ENCODE measurements around the gene PRAMEF8.
"Not testable (repeated sequence)": the region's sequence is repeated elsewhere in the genome, so short reads cannot be mapped to it uniquely, and the experiment has no call there.

Gene PRAMEF8

GRCh38 chr1:13285037-13285436, at the start of gene PRAMEF8:
Gene PRAMEF8 (minus strand): TSS chr1:13285137. CDS start chr1:13284091, 1,046 bp downstream.
- DNase-seq (ENCODE audit: low spot score): not testable (repeated sequence)

- DNase-seq (ENCODE audit: low spot score): not testable (repeated sequence)
These were observed 30.3 kb upstream of the PRAMEF8 start, which contains the start of gene PRAMEF15 for GRCh38 chr1:13315281-13315680. Gene PRAMEF15 (plus strand): TSS chr1:13315581. CDS start chr1:13318408, 2,827 bp downstream.

- not testable (repeated sequence) for DNase-seq (ENCODE audit: low spot score)
These were observed 18.3 kb upstream of the PRAMEF8 start, which contains the start of gene PRAMEF33 for GRCh38 chr1:13303239-13303638. Gene PRAMEF33 (plus strand): TSS chr1:13303539. CDS start chr1:13305955, 2,416 bp downstream.

- DNase-seq (ENCODE audit: low spot score): not testable (repeated sequence)
These were observed 17.3 kb upstream of the PRAMEF8 start for GRCh38 chr1:13302197-13302596.

GRCh38 chr1:13298699-13299098, 13.8 kb upstream of the PRAMEF8 start:
- not testable (repeated sequence) for DNase-seq (ENCODE audit: low spot score)

GRCh38 chr1:13297216-13297931, 12.4 kb upstream of the PRAMEF8 start:
- DNase-seq (ENCODE audit: low spot score): not testable (repeated sequence)

GRCh38 chr1:13289030-13289429, 4.1 kb upstream of the PRAMEF8 start:
- DNase-seq (ENCODE audit: low spot score): not testable (repeated sequence)

- not testable (repeated sequence) for DNase-seq (ENCODE audit: low spot score)
These were observed 5.3 kb downstream of the PRAMEF8 start for GRCh38 chr1:13279617-13280016.

GRCh38 chr1:13277016-13277415, 7.9 kb downstream of the PRAMEF8 start:
- DNase-seq (ENCODE audit: low spot score): not testable (repeated sequence)

GRCh38 chr1:13265124-13265523, 19.8 kb downstream of the PRAMEF8 start:
- not testable (repeated sequence) for DNase-seq (ENCODE audit: low spot score)

- DNase-seq (ENCODE audit: low spot score): not testable (repeated sequence)
These were observed 31.0 kb downstream of the PRAMEF8 start, which contains the start of gene PRAMEF5 for GRCh38 chr1:13253898-13254297. Gene PRAMEF5 (plus strand): TSS chr1:13254198. CDS start chr1:13259269, 5,071 bp downstream.

- not testable (repeated sequence) for DNase-seq (ENCODE audit: low spot score)
These were observed 37.8 kb downstream of the PRAMEF8 start for GRCh38 chr1:13247122-13247521.

- DNase-seq (ENCODE audit: low spot score): not testable (repeated sequence)
These were observed 38.4 kb downstream of the PRAMEF8 start for GRCh38 chr1:13246554-13246871.

- DNase-seq (ENCODE audit: low spot score): not testable (repeated sequence)
These were observed 38.9 kb downstream of the PRAMEF8 start for GRCh38 chr1:13245841-13246553.

- not testable (repeated sequence) for DNase-seq (ENCODE audit: low spot score)
These were observed 41.2 kb downstream of the PRAMEF8 start for GRCh38 chr1:13243536-13244263.

GRCh38 chr1:13239633-13240032, 45.3 kb downstream of the PRAMEF8 start:
- DNase-seq (ENCODE audit: low spot score): not testable (repeated sequence)

- not testable (repeated sequence) for DNase-seq (ENCODE audit: low spot score)
These were observed 47.4 kb downstream of the PRAMEF8 start for GRCh38 chr1:13237572-13237971.

- not testable (repeated sequence) for DNase-seq (ENCODE audit: low spot score)
These were observed 50.9 kb downstream of the PRAMEF8 start for GRCh38 chr1:13234057-13234456.

- DNase-seq (ENCODE audit: low spot score): not testable (repeated sequence)
These were observed 52.9 kb downstream of the PRAMEF8 start for GRCh38 chr1:13232056-13232455.

Measured in Ammon's horn (tissue), 1 donor.